Adrenal gland (tissue), 12 donors: ENCODE measurements around the gene UBE3B. TPM values are rescaled to one million over a fixed set of nuclear protein-coding genes. Genes with fewer than 3 reads are reported as not detected.
"Not testable (repeated sequence)": the region's sequence is repeated elsewhere in the genome, so short reads cannot be mapped to it uniquely, and the experiment has no call there.

Experiments used
- DNase-seq, 7 donors: peaks; one replicate each; pipeline ENCODE4 v3.0.0-alpha.2; 2019 to 2020
- H3K27ac ChIP-seq, 5 donors: fragments of 200-600 bp; sonication (generic) in 4 of 5; 1 replicate in 3 of 5; 2 replicates in 2 of 5; pipeline versions ENCODE4 v1.5.1 to v1.8.0; 2016 to 2020; ENCODE audit warnings: mild to moderate bottlenecking in 1 of 5
- H3K27me3 ChIP-seq: fragments of 200-600 bp; 2 replicates; pipeline ENCODE4 v1.8.0; 2021
- H3K36me3 ChIP-seq, 2 donors: fragments of 200-600 bp; replicated peaks in 1 of 2; 1 replicate in 1 of 2; 2 replicates in 1 of 2; pipeline versions ENCODE4 v1.5.1 to v1.8.0; 2018 to 2022
- H3K4me1 ChIP-seq, 2 donors: fragments of 200-600 bp; replicated peaks in 1 of 2; 1 replicate in 1 of 2; 2 replicates in 1 of 2; pipeline versions ENCODE4 v1.5.1 to v1.8.0; 2018 to 2021
- H3K4me3 ChIP-seq, 4 donors: fragments of 200-600 bp; sonication (generic) in 3 of 4; one replicate each; pipeline ENCODE4 v1.5.1; 2016 to 2018
- H3K9me3 ChIP-seq, 3 donors: fragments of 200-600 bp; sonication (generic) in 1 of 3; replicated peaks in 1 of 3; 1 replicate in 2 of 3; 2 replicates in 1 of 3; pipeline versions ENCODE4 v1.5.1 to v1.8.0; 2016 to 2021
- CTCF ChIP-seq, 6 experiments: fragments of 450-650 bp in 4 of 6; fragments of 200-600 bp in 2 of 6; sonication (generic) in 1 of 6; IDR thresholded peaks; 1 replicate in 5 of 6; 2 replicates in 1 of 6; pipeline versions ENCODE4 v1.5.1 to v1.8.0; 2016 to 2021; ENCODE audit warnings: antibody characterized with exemption in 6 of 6, mild to moderate bottlenecking in 2 of 6, moderate library complexity in 1 of 6
- POLR2A ChIP-seq, 2 donors: fragments of 450-650 bp; IDR thresholded peaks; one replicate each; pipeline ENCODE4 v1.6.1; 2017; ENCODE audit warnings: antibody characterized with exemption in 2 of 2, mild to moderate bottlenecking in 2 of 2, moderate library complexity in 1 of 2
- WGBS, 4 donors: extraction: QIAGEN DNeasy Blood & Tissue Kit in 2 of 4; methylation state at CpG; one replicate each; pipeline versions ENCODE4 v1.1.5 to v1.1.7; 2013 to 2017; 5-methylcytosine and 5-hydroxymethylcytosine counted together
- intact Hi-C, 2 donors: fragments of 100-400 bp; cut with DNase I; formaldehyde crosslinking; loops; one replicate each; pipeline versions ENCODE4 v1.14.1 to v1.15.0; 2022 to 2023
- polyA plus RNA-seq, 3 donors: library from polyadenylated mRNA; stranded (reverse); fragments of 200-250 nt in 2 of 3; fragments of 350-450 nt in 1 of 3; fragmentation: Illumina TruSeq in 1 of 3; extraction: RNeasy Lipid Tissue Mini Kit (QIAGEN cat#74804) in 1 of 3; gene quantifications; one replicate each; pipeline ENCODE4 v1.2.3, GENCODE V29; 2013 to 2014
- total RNA-seq, 9 donors: library from RNA; depleted of rRNA in 4 of 9; stranded (reverse); fragments of >200 nt in 4 of 9; fragments of 120-200 nt in 1 of 9; fragmentation: NEBNext Ultra II Directional in 1 of 9; extraction: Animal tissue kit (Norgen Biotek cat#: 25700) in 1 of 9; gene quantifications; one replicate each; pipeline versions ENCODE4 v1.1.0 to v1.2.4, GENCODE V29; 2013 to 2023
- donor health status: healthy with polysubstance abuse.
- donor health status: Bipolar disorder and iron deficiency.
- donor health status: DM: yes; HTN: yes; CAD: no.
- donor health status: DM: no; HTN: no; CAD: no.
- donor health status: DM: no; HTN: no; CAD: no.
- donor health status: DM: yes; HTN: yes; CAD: no.

UBE3B gene
- total and polyA plus RNA-seq, 12 donors = 16.0 to 79.5 (median 39.5) TPM

DNA sequence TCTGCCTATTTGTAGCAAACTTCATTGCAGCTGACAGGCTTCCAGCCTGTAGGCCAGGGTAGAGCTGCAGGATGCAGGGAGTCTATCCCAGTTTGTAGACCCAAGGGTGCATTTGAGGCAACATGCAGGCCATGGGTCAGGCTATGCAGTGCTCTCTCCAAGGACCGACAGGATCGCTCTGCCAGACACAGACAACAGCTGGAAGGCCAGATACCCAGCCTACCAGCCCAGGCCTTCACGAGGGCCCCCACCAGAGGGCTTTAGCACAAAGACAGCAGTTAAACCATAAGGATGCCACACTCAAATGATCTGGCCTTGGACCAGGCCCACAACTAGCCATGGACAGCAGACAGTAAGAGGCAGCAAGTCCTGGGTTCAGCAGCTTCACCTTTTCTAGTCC, 10.6 kb upstream of the UBE3B start:
- Histone ChIP-seq H3K4me3 (no peak overlapping the region), H3K27me3 (no peaks in the 10 kb centered on the region), H3K36me3 (peaks cover 0 to 14% of the 10 kb centered on the region in 2 donors), H3K9me3 (no peaks in the 10 kb centered on the region), H3K4me1 (peaks cover 37 to 72% of the 10 kb centered on the region in 2 donors), H3K27ac (peak overlapping the region in 2 of 5 donors; percentile 63 to 95)
- WGBS, 4 donors = 72 to 87% (median 80%) methylated on average over 3 of the region's 3 CpGs; no CpG with 5 or more reads in 1 of the 4 donors
- TF ChIP-seq CTCF (IDR thresholded peaks at IDR 0.05) (no peak), POLR2A (IDR thresholded peaks at IDR 0.05) (no peak)
- intact Hi-C loops = loop anchor here in 1 of 2 donors (5.0 kb wide), 1 partner anchor 35 kb away; no protein-coding TSS in a partner anchor
- no peak for DNase-seq

DNA sequence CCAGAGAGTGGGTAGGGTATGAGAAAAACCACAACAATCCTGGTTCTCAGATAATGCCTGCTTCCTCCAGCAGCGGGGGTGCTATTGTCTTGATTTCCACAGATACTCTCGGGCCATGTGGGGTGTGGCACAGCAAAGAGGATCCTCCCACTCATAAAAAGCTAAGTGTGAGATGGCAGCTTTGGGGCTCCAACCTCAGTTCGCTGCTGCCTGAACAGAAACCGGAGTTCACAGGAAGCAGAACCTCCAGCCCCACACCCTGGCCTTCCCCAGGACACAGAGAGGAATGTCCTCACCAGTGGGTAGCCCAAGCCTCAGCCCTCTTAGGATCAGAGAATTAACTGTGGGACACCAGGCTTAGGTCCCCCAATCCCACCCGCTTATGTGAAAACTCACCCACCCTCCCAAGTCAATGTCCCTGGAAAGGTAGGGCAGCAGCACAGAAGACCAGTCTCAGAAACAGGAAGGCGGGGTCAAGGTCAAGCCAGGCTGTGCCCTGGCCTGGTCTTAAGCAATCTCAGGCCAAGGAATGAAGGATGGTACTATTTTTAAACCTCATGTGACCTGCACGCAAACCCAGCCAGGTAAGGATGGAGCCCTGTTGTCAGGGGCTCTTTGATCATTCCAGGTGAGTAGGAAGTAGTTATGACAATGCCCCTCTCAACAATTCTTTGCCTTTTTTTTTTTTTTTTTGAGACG, 9.3 kb upstream of the UBE3B start:
- no peak for TF ChIP-seq CTCF (IDR thresholded peaks at IDR 0.05)
- no peak for TF ChIP-seq POLR2A (IDR thresholded peaks at IDR 0.05)
- 67 to 83% (median 72%) methylated on average over 6 to 8 of the region's 8 CpGs for WGBS, 4 donors
- H3K9me3 ChIP-seq = no peaks in the 10 kb centered on the region
- intact Hi-C loops = loop anchor here in 1 of 2 donors (5.0 kb wide), 1 partner anchor 36 kb away; no protein-coding TSS in a partner anchor
- H3K27ac ChIP-seq = peak overlapping the region in 3 of 5 donors; percentile 15 to 95 (median 80)
- no peak overlapping the region for H3K4me3 ChIP-seq
- peaks cover 25 to 72% of the 10 kb centered on the region in 2 donors for H3K4me1 ChIP-seq
- DNase-seq = peak in 2 of 7 donors; percentile 31 to 37
- peaks cover 0 to 14% of the 10 kb centered on the region in 2 donors for H3K36me3 ChIP-seq
- no peaks in the 10 kb centered on the region for H3K27me3 ChIP-seq

DNA sequence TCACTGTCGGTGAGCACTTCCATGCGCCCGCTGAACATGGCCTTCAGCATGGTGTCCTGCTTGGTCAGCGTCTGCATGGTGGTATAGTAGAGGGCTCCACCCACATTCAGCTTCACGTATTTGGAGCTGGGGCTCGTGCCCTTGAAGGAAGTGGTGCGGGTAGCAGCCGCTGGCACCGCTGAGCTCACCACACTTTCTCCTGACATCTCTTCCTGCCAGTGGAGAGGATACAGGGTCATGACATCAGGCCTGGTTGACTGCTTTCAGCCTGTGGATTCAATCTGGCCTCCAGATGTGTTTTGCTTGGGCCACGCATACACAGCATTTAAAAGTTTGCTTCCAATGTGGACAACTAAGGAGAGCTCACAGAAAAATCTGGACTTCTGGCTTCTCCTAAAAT, 7.9 kb upstream of the UBE3B start:
- no peak overlapping the region for H3K4me3 ChIP-seq
- TF ChIP-seq POLR2A (IDR thresholded peaks at IDR 0.05) (no peak), CTCF (IDR thresholded peaks at IDR 0.05) (no peak)
- H3K27me3 ChIP-seq = no peaks in the 10 kb centered on the region
- peak overlapping the region in 1 of 5 donors; percentile 57 for H3K27ac ChIP-seq
- no peak for DNase-seq
- intact Hi-C loops = loop anchor here in 1 of 2 donors (5.0 kb wide), 1 partner anchor 37 kb away; no protein-coding TSS in a partner anchor
- no peaks in the 10 kb centered on the region for H3K9me3 ChIP-seq
- peaks cover 15 to 64% of the 10 kb centered on the region in 2 donors for H3K4me1 ChIP-seq
- WGBS, 4 donors = 73 to 87% (median 84%) methylated on average over 2 to 10 of the region's 10 CpGs
- H3K36me3 ChIP-seq = peaks cover 0 to 14% of the 10 kb centered on the region in 2 donors

DNA sequence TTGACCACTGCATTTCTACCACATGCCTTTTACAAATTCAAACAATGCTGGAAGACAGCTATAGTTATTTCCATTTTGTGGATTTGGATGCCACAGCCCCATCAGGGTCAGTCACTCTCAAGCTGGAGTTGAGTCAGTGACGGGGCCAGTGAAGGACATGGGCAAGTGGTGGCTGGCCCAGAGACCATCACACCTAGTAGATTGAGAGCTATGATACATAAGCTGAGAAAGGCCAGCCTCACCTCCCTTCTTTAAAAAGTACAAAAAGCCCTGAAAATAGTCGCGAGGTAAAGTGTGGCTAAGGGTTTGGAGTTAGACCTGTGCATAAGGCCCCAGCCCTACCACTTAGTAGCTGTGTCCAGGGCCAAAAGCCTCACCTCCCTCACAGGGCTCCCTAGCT, 4.4 kb upstream of the UBE3B start:
- peak in 1 of 7 donors; percentile 21 for DNase-seq
- no peaks in the 10 kb centered on the region for H3K9me3 ChIP-seq
- peaks cover 17 to 42% of the 10 kb centered on the region in 2 donors for H3K4me1 ChIP-seq
- no peak for TF ChIP-seq CTCF (IDR thresholded peaks at IDR 0.05)
- no peak for TF ChIP-seq POLR2A (IDR thresholded peaks at IDR 0.05)
- peak overlapping the region in 2 of 5 donors; percentile 54 to 81 for H3K27ac ChIP-seq
- no peaks in the 10 kb centered on the region for H3K27me3 ChIP-seq
- H3K4me3 ChIP-seq = no peak overlapping the region
- intact Hi-C loops = no loop called here
- H3K36me3 ChIP-seq = peaks cover 0 to 14% of the 10 kb centered on the region in 2 donors
- WGBS, 4 donors = 64 to 90% (median 78%) methylated on average over 3 of the region's 3 CpGs

DNA sequence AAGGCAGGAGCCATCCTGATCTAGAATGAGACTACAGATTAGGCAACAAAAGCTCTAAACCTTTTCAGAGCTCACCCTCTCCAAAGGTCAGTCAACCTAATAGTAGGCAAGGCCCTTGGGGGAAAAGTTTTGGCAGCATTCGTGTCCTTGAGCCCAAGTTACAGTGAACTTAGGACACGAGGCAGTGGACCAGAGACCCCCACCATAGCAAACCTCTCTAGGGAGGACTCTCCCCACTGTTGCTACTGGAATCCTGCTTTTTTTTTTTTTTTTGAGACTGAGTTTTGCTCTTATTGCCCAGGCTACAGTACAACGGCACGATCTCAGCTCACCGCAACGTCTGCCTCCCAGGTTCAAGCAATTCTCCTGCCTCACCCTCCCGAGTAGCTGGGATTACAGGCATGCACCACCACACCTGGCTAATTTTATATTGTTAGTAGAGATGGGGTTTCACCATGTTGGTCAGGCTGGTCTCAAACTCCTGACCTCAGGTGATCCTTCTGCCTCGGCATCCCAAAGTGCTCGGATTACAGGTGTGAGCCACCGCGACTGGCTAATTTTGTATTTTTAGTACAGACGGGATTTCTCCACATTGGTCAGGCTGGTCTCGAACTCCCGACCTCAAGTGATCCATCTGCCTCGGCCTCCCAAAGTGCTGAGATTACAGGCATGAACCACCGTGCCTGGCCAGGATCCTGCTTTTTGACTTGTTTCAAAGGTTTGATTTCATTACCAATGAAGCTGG, 3.7 kb upstream of the UBE3B start:
- intact Hi-C loops, H3K4me3 ChIP-seq, H3K9me3 ChIP-seq, H3K27me3 ChIP-seq: not testable (repeated sequence)
- 85 to 86% (median 86%) methylated on average over 16 of the region's 16 CpGs for WGBS, 4 donors
- peaks cover 0 to 14% of the 10 kb centered on the region in 2 donors for H3K36me3 ChIP-seq
- H3K4me1 ChIP-seq = peaks cover 13 to 42% of the 10 kb centered on the region in 2 donors
- H3K27ac ChIP-seq = peak overlapping the region in 3 of 5 donors; percentile 27 to 81 (median 54)
- peak in 1 of 7 donors; percentile 35 for DNase-seq
